SU-DHL-6 (cell line): ENCODE measurements around the gene FLOT2.

Source experiments
- EZH2phosphoT487 ChIP-seq: fragments of 200-600 bp; sonication (generic), shearing (Covaris generic); conservative IDR thresholded peaks from 2 replicates; pipeline ENCODE4 v1.6.1; 2018; ENCODE audit warnings: mild to moderate bottlenecking, antibody characterized with exemption, low read length, moderate library complexity, mixed read lengths
- TF ChIP-seq, protein P1 (sequence below): fragments of 200-600 bp; sonication (generic); IDR thresholded peaks from one replicate; pipeline ENCODE4 v1.5.1; 2017; ENCODE audit warnings: antibody characterized with exemption, mild to moderate bottlenecking, low read length, moderate library complexity; ENCODE audit not compliant: insufficient read depth, poor library complexity, severe bottlenecking

- TF ChIP-seq, protein P1, sequence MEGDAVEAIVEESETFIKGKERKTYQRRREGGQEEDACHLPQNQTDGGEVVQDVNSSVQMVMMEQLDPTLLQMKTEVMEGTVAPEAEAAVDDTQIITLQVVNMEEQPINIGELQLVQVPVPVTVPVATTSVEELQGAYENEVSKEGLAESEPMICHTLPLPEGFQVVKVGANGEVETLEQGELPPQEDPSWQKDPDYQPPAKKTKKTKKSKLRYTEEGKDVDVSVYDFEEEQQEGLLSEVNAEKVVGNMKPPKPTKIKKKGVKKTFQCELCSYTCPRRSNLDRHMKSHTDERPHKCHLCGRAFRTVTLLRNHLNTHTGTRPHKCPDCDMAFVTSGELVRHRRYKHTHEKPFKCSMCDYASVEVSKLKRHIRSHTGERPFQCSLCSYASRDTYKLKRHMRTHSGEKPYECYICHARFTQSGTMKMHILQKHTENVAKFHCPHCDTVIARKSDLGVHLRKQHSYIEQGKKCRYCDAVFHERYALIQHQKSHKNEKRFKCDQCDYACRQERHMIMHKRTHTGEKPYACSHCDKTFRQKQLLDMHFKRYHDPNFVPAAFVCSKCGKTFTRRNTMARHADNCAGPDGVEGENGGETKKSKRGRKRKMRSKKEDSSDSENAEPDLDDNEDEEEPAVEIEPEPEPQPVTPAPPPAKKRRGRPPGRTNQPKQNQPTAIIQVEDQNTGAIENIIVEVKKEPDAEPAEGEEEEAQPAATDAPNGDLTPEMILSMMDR, result no peak
- TF ChIP-seq EZH2phosphoT487, result no peak
These were observed 58.3 kb downstream of the FLOT2 start for GRCh38 chr17:28839221-28839620.
